Subcutaneous adipose tissue (tissue), 4 donors: Measurements from ENCODE around the gene SPINK13. TPM values are rescaled to one million over a fixed set of nuclear protein-coding genes. Genes with fewer than 3 reads are reported as not detected.

Experiments used
- total RNA-seq, 4 donors: library from RNA; depleted of rRNA; stranded (reverse); fragments of >200 nt; gene quantifications; one replicate each; pipeline ENCODE4 v1.1.0, GENCODE V29; 2016
- TF ChIP-seq, protein P1 (sequence below): fragments of 450-650 bp; IDR thresholded peaks from one replicate; pipeline ENCODE4 v1.5.1; 2016; ENCODE audit warnings: low read depth, mild to moderate bottlenecking, control low read depth, antibody characterized with exemption, moderate library complexity

The SPINK13 gene
- 1 to 10 TPM in 1 of 4 donors, not detected in 3; 2.4 TPM for total RNA-seq

DNA sequence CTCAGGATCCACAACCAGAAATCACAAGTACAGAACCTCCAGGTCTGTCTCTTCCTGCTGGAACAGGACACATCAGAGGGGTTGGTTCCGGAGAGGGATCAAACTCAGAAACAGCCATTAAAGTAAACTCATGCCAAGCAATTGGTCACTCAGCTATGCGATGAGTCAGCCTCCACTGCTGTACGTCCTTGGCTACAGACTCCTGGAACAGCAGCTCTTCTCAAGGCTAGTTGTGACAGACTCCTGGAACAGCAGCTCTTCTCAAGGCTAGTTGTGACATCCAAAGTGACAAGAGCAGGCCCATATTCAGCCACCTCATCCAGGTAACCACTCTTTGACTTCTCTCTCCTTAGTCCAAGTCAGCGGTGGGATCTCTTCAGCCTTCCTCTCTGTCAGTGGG, at the start of gene SPINK13:
SPINK13 (plus strand) TSS at position 229 of the 400 bp plus-strand sequence. CDS start 1,279 bp downstream, outside the sequence.
- TF ChIP-seq, protein P1, sequence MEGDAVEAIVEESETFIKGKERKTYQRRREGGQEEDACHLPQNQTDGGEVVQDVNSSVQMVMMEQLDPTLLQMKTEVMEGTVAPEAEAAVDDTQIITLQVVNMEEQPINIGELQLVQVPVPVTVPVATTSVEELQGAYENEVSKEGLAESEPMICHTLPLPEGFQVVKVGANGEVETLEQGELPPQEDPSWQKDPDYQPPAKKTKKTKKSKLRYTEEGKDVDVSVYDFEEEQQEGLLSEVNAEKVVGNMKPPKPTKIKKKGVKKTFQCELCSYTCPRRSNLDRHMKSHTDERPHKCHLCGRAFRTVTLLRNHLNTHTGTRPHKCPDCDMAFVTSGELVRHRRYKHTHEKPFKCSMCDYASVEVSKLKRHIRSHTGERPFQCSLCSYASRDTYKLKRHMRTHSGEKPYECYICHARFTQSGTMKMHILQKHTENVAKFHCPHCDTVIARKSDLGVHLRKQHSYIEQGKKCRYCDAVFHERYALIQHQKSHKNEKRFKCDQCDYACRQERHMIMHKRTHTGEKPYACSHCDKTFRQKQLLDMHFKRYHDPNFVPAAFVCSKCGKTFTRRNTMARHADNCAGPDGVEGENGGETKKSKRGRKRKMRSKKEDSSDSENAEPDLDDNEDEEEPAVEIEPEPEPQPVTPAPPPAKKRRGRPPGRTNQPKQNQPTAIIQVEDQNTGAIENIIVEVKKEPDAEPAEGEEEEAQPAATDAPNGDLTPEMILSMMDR, result no peak

DNA sequence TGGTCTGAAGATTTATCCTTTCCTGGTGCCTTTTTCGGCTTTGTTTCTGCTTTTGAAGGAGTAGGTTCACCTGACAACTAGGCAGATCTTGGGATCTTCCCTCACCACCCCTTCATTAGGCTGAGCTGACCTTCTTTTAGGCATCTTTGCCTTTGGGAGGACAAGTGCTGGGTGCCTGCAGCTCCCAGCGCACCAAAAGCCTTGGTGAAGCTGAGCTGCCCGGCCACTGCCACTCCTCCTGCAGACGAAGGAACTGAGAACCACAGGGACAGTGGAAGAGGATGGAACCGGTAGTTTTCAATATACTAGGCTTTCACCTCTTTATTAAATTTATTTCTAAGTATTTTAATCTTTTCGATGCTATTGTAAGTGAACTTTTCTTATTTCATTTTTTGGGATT, 47.1 kb upstream of the SPINK13 start:
- TF ChIP-seq, protein P1, result no peak

- TF ChIP-seq, protein P1, result no peak
Measured at GRCh38 chr5:148224117-148224742, 44.4 kb upstream of the SPINK13 start.

DNA sequence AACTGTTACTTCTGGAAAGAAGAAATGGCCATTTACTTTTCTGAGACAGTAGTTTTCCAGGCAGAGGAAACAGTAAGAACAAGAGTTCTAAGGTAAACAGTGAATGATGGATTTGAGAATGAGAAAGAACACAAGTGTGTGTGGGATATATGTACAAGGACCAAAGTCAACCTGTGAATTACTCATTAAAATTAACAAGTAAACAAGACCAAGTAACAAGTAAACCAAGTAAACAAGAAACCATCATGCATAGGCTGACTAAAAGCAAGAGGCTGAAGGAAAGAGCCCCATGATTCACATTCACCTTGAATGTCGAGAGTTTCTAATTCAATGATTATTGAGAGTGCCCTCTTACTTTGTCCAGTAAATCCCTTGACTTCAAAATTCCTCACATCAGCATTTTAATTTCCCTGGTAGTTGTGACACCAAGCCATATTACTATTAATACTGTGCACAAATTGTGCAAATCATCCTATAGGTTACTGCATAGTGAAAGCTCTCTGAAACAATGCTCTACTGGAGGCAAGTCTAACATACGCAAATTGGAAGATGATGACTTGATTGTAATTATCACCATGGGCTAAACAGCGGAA, 40.1 kb upstream of the SPINK13 start:
- TF ChIP-seq, protein P1, result no peak

GRCh38 chr5:148229840-148230239, 38.8 kb upstream of the SPINK13 start:
- TF ChIP-seq, protein P1, result no peak

GRCh38 chr5:148230240-148230639, 38.4 kb upstream of the SPINK13 start:
- TF ChIP-seq, protein P1, result no peak

- TF ChIP-seq, protein P1, result no peak
Measured at GRCh38 chr5:148237785-148238417, 30.7 kb upstream of the SPINK13 start.
